Thoracic aorta (tissue), 2 donors: ENCODE measurements around the gene TUBB1. TPM values are rescaled to one million over a fixed set of nuclear protein-coding genes. Genes with fewer than 3 reads are reported as not detected.

Experiments
- ATAC-seq: fragments of 150-250 bp; one replicate; pipeline ENCODE4 v1.8.0; 2017; ENCODE audit warnings: low read depth; ENCODE audit not compliant: insufficient number of reproducible peaks, low FRiP score
- DNase-seq: peaks from one replicate; pipeline ENCODE4 v3.0.0-alpha.2; 2020; ENCODE audit warnings: low spot score
- H3K27ac ChIP-seq, 2 donors: fragments of 200-600 bp; sonication (generic); 1 replicate in 1 of 2; 2 replicates in 1 of 2; pipeline ENCODE4 v1.5.1; 2016; ENCODE audit warnings: mild to moderate bottlenecking in 2 of 2, moderate library complexity in 2 of 2
- H3K27me3 ChIP-seq: fragments of 200-600 bp; sonication (generic); replicated peaks from 2 replicates; pipeline ENCODE4 v1.6.0; 2016; ENCODE audit warnings: mild to moderate bottlenecking; ENCODE audit not compliant: insufficient read depth
- H3K36me3 ChIP-seq: fragments of 200-600 bp; sonication (generic); one replicate; pipeline ENCODE4 v1.5.1; 2016
- H3K4me1 ChIP-seq, 2 donors: fragments of 200-600 bp; sonication (generic); 1 replicate in 1 of 2; 2 replicates in 1 of 2; pipeline versions ENCODE4 v1.5.1 to v1.6.0; 2016; ENCODE audit warnings: low read depth in 2 of 2, mild to moderate bottlenecking in 1 of 2; ENCODE audit not compliant: control insufficient read depth in 1 of 2
- H3K4me3 ChIP-seq: fragments of 200-600 bp; sonication (generic); 2 replicates; pipeline ENCODE4 v1.5.1; 2016; ENCODE audit warnings: mild to moderate bottlenecking
- H3K9me3 ChIP-seq: fragments of 200-600 bp; sonication (generic); 2 replicates; pipeline ENCODE4 v1.5.1; 2016
- CTCF ChIP-seq: fragments of 200-600 bp; sonication (generic); IDR thresholded peaks from one replicate; pipeline ENCODE4 v1.5.1; 2019; ENCODE audit warnings: antibody characterized with exemption
- total RNA-seq, 2 donors: library from RNA; depleted of rRNA; stranded (reverse); fragments of >200 nt; gene quantifications; one replicate each; pipeline versions ENCODE4 v1.1.0 to v1.2.3, GENCODE V29; 2016

Gene TUBB1
- total RNA-seq, 2 donors from 2014 or later, result 0.54 TPM; not detected in 1

- DNase-seq, result no peak
- TF ChIP-seq CTCF, result no peak
Measured at GRCh38 chr20:58973866-58974265, 45.4 kb upstream of the TUBB1 start.

GRCh38 chr20:58975353-58975752, 43.9 kb upstream of the TUBB1 start:
- ATAC-seq, result no peak
- no peak overlapping the region for H3K27ac ChIP-seq

More at GRCh38 chr20:58973866-58974265, 45.4 kb upstream of the TUBB1 start:
- H3K36me3 ChIP-seq, result no peaks in the 10 kb centered on the region
- H3K4me3 ChIP-seq, result no peak overlapping the region
- H3K27ac ChIP-seq, result no peak overlapping the region
- ATAC-seq, result no peak
- peaks cover 3% of the 10 kb centered on the region for H3K9me3 ChIP-seq
- H3K4me1 ChIP-seq, result no peaks in the 10 kb centered on the region
- H3K27me3 ChIP-seq, result no peaks in the 10 kb centered on the region

GRCh38 chr20:58976061-58976730, 43.0 kb upstream of the TUBB1 start:
- no peak for TF ChIP-seq CTCF
- peaks cover 3% of the 10 kb centered on the region for H3K9me3 ChIP-seq
- no peak overlapping the region for H3K4me3 ChIP-seq
- ATAC-seq (no peak), DNase-seq (no peak)
- no peaks in the 10 kb centered on the region for H3K27me3 ChIP-seq
- H3K27ac ChIP-seq, result no peak overlapping the region
- H3K36me3 ChIP-seq, result no peaks in the 10 kb centered on the region
- H3K4me1 ChIP-seq, result peaks cover 0 to 3% of the 10 kb centered on the region in 2 donors

More at GRCh38 chr20:58975353-58975752, 43.9 kb upstream of the TUBB1 start:
- H3K9me3 ChIP-seq, result peaks cover 3% of the 10 kb centered on the region
- no peak overlapping the region for H3K4me3 ChIP-seq
- no peaks in the 10 kb centered on the region for H3K36me3 ChIP-seq
- TF ChIP-seq CTCF, result no peak
- no peaks in the 10 kb centered on the region for H3K27me3 ChIP-seq
- no peaks in the 10 kb centered on the region for H3K4me1 ChIP-seq
- DNase-seq, result no peak

- Histone ChIP-seq H3K36me3 (no peaks in the 10 kb centered on the region), H3K27ac (no peak overlapping the region), H3K4me3 (no peak overlapping the region), H3K9me3 (peaks cover 3% of the 10 kb centered on the region), H3K27me3 (no peaks in the 10 kb centered on the region), H3K4me1 (peaks cover 12 to 18% of the 10 kb centered on the region in 2 donors)
- no peak for ATAC-seq
- no peak for DNase-seq
- TF ChIP-seq CTCF, result no peak
Measured at GRCh38 chr20:58978351-58979190, 40.7 kb upstream of the TUBB1 start.
